Measurements from ENCODE around the gene IGSF8. TPM values are rescaled to one million over a fixed set of nuclear protein-coding genes. Genes with fewer than 3 reads are reported as not detected.

IGSF8 gene
- total RNA-seq, 1 donor from 2014 or later: 13.4 TPM

DNA sequence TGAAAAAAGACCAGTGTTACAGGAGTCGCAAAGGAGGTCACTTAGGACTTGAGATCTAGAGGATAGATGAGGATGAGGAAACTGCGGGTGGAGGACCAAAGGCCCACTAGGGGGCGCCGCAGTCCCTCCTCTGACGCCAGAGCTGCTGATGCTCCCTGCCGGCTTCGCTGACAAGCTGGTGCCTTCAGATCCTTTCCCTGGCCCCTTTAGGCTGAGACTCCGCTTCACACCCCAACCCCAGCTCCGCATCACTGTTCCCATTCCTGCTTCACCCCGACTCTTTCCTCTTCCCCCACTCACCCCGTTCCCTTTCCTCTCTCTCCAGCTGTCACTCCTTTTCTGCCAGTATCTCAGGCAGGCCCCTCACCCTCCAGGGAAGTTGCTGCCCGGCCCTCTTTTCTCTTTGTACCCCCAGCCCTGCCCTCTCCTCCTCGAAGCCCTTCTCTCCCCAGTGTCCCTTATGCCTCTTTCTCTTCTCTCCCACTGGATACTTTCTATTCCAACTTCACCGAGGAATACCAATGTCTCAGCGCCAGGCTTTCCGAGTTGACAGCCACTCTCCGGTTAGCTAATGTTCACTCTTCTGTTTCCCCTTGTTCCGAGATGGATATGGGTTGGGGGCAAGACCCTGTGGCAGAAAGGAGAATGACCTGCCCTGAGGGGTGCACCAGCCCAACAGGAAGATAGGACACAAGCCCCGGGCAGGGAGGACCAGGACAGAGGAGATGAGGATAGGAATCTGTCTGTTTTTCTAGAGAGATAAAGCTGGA lies 12.5 kb downstream of the IGSF8 start:
- DNase-seq: peak; percentile 85

DNA sequence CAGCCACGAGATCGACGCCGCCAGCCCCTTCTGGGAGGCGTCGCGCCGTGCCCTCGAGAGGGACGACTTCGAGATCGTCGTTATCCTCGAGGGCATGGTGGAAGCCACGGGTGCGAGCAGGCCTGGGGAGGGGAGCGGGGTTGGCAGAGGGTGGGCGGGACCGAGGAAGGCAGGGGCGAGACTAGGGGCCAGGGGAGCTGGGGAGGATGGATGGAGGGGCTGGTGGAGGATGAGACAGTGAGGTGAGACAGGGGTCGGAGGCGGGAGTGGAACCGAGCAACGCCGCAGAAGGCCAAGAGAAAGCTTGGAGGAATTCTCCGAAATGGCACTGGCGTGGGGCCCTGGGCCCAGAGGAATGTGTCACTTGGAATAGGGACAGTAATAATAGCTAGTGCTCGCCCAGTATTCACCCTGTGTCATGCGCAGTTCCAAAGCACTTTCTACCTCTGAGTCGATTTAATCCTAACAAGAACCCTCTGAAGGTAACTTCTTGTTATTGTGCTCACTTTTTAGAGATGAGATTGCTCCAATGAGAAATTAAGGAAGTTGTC lies 13.6 kb downstream of the IGSF8 start:
- no peak for DNase-seq

DNA sequence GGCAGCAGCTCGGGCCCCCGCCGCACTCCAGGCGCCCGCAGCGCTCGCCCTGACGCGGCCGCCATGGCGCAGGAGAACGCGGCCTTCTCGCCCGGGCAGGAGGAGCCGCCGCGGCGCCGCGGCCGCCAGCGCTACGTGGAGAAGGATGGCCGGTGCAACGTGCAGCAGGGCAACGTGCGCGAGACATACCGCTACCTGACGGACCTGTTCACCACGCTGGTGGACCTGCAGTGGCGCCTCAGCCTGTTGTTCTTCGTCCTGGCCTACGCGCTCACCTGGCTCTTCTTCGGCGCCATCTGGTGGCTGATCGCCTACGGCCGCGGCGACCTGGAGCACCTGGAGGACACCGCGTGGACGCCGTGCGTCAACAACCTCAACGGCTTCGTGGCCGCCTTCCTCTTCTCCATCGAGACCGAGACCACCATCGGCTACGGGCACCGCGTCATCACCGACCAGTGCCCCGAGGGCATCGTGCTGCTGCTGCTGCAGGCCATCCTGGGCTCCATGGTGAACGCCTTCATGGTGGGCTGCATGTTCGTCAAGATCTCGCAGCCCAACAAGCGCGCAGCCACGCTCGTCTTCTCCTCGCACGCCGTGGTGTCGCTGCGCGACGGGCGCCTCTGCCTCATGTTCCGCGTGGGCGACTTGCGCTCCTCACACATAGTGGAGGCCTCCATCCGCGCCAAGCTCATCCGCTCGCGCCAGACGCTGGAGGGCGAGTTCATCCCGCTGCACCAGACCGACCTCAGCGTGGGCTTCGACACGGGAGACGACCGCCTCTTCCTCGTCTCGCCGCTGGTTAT lies 14.2 kb downstream of the IGSF8 start:
- DNase-seq: peak; percentile 64

DNA sequence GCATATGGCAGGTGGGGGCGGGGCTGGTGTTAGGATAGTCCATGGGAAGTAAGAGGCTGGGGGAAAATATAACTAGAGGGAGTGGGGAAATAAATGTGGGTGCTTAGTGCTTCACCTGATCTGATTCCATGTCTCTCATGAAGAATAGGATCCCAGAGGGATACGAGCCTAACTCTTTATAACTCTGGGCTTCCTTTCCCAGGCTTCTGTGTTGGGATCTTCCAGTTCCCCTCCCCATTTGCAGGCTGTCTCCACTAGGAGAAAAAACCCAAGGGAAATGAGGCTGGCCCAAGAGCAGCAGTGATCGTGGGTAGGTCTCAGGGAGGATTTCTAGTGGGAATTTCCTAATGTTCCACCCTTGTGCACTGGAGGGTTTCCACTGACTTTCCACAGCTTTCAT lies 15.5 kb downstream of the IGSF8 start:
- DNase-seq: no peak

DNA sequence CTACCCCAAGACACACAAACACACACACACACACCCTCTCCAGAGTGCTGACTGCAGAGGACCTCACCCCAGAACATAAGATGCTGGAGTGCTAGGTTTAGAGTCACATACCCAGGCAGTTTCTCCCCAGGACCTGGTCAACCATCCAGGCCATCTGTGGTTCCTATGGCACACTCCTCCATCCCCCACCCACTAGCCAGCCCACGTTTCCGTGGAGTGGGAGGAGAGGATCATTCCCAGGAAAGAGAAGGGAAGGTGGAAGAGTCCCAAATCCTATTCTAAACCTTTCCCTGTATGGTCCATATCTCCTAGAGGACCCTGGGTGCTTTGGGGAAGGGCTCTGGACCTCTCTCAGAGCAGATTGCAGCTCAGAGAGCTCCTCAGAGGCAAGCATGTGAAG lies 15.9 kb downstream of the IGSF8 start:
- no peak for DNase-seq

DNA sequence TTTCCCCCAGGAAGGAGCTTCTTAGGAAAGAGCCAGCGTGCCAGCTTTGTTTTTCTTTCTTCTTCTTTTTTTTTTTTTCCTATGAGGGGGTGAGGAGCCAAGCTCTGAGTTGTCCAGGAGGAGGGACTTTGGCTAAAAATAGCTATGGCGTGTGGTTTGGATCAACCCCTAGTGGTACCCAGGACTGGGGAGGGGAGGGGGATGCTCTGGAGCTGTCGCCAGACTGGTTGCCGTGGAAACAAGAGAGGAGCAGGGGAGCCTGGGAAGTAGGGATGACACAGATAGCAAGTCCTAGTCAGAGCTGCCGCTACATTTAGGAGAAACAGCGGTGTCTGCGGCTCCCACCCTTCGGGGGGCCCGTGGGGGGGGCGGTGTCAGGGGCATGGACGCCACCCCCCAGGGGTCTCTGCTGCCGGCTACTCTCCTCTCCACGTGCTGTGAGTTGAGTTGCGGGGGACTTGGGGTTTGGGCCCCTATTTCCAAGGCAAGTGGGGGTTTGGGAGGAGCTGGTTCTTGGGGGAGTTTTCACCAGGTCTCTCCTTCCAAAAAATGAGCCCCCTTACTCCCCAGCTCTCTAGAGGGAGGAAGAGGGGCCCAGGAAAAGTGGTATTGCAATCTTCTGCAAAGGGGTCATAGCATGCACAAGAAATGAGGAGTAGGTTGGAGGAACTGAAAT lies 17.0 kb downstream of the IGSF8 start, which contains the start of gene KCNJ9:
KCNJ9 (plus strand) TSS at position 278 of the 676 bp plus-strand sequence. CDS start 2,493 bp downstream, outside the sequence.
- DNase-seq: no peak

DNA sequence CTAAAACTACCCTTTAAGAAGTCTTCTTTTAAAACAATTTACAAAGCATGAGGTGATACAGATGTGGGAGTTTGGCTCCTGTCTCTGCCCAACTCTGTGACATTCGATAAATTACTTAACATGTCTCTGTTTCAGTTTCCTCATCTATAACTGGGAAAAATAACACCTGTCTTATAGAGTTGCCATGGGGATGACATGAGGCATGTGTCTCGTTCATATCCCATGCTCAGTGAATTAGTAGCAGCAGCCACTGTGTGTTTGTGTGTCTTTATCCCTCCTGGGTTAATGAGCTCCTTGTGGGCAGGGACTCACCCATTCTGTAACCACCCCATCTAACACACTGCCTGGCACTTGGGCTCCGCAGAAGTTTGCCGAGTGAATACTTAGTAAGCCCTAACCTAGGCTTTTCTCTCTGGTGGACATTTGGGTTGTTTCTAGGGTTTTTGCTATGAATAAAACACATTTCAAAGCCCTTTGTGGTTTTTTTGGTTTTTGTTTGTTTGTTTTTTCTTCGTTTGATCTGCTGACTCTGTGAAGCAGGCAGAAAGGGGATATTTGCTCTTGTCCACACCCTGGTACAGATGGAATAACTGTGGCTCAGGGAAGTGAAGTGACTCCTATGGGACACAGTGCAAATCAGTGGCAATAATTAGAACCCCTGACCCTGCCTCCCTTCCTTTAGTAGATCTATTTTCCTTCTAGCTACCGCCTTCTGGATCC lies 17.9 kb downstream of the IGSF8 start:
- DNase-seq: no peak

DNA sequence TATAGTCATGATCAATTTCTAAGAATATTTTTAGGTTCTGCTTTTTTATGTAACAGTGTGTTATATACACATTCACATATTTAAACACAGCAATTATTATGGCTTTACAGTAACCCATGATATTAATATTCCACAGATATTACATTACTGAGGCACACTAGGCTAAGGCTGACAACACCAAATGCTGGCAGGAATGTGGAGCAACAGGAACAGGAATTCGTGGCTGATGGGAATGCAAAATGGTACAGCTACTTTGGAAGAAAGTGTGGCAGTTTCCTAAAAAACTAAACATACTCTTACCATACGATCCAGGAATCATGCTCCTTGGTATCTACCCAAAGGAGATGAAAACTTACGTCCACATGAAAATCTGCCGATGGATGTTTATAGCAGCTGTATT lies 19.0 kb downstream of the IGSF8 start:
- no peak for DNase-seq

DNA sequence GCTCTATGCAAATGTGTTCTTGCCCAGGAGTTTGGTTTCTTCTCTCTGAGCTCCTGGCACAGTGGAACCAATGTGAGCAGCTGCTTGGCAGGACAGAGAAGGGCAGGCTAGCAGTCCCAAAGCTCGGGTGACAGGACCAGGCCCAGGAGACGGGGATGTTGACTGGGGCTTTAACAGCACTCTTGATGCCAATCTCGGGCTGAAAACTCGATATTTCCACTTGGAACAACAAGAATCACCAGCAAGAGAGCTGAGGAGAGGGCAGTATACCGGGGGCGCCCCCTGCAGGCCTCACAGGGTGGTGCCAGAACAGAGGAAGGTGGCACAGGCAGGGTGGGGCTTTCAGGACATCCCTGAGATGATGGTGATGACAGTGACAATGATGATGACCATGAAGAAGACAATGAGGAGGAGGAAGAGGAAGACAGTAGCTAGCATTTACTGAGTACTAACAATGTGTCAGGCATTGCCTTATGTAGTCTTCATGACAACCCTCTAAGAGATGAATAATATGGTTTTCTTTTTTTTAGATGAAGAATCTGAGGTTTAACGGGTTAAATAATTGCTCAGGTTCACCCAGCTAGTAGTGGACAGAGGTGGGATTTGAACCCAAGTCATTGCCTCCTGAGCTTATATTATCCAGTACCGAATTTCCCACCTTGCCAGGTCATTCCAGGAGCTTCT lies 19.8 kb downstream of the IGSF8 start:
- DNase-seq: peak; percentile 46

DNA sequence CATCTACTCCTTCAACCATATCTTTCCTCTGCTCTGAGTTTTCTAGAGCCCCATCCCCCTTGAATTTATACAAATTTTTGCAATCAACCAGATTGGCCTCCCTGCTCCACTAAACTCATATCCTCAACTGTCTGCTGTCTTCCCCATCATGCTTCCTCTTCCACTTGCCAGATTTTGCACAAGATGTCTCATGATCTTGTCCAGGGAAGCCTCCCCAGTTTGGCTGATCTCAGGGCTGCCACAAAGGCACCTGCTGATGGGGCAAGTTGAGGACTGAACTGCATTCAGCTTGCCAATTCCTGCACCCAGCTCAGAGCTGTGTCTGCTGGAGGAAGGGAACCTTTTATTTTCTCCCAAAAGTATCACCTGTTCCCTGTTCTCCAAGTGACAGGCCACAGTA lies 20.9 kb downstream of the IGSF8 start:
- no peak for DNase-seq

DNA sequence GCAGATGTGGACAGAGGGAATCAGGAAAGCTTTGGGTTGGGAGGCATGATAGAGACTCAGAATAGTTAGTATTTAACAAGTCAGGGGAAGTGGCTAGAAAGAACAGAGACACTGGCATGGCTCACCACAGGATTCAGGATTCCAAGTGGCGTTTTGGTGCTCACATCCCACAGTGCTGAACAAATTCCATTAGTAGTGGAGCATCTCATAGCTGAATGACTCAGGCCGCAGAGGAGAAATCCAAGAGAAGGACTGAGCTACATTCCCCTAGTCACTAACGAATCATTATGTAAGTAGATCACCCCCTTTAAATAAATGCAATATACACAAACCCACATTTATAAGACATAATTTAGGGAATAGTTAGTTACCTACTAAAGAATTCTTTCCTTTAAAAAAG lies 22.1 kb downstream of the IGSF8 start:
- DNase-seq: no peak

DNA sequence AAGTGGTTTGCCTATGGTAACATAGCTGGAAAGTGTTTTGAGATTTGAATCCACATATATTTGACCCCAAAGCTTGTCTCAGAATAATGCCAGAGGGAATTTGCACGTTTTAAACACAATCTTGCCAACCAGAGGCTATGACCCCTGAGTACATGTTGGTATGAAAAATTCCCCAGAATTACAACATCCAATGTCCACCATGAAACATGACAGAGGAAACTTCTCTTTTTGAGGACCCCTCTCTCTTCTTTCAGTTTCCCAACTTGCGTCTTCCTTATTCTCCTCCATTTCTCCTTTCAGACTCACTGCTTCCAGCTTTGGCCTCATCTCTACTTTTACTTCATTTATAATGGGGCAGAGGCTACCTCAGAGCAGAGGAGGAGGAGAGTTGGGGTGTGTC lies 22.6 kb downstream of the IGSF8 start:
- no peak for DNase-seq

DNA sequence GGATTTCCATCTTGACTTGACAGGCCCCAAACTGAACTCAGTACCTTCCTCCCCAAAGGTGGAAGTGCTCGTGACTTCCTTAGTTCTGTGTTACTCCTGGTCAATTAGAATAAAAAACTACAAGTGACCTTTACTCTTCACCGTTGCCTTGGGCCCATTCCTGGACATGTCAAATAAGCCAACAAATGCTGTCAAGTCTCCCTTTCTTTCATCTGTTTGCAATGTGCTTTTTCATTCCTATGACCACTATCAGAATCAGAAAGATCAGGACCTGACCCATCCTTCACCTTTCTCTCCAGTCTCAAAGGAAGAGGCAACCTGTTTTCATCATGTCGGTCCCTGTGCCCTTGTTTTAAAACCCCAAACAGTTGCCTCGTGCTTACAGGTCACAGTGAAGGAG lies 23.6 kb downstream of the IGSF8 start:
- no peak for DNase-seq

DNA sequence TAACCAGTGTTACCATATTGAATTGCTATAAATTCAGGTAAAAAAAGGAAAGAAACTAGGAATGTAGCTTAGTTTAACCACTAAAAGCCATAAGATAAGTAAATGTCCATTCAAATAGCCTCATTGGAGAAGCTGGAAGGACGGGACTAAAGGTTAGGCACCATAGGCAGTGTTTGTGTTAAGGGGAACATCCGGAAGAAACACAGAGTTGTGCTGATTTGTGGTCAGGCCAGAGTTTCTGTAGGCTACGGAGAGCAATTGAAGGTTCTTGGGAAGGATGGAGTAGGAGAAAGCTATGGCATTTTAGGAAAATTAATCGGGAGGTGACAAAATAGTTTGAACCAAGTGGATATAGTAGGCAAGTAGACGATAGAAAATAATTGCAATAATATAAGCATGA lies 27.1 kb downstream of the IGSF8 start:
- no peak for DNase-seq

DNA sequence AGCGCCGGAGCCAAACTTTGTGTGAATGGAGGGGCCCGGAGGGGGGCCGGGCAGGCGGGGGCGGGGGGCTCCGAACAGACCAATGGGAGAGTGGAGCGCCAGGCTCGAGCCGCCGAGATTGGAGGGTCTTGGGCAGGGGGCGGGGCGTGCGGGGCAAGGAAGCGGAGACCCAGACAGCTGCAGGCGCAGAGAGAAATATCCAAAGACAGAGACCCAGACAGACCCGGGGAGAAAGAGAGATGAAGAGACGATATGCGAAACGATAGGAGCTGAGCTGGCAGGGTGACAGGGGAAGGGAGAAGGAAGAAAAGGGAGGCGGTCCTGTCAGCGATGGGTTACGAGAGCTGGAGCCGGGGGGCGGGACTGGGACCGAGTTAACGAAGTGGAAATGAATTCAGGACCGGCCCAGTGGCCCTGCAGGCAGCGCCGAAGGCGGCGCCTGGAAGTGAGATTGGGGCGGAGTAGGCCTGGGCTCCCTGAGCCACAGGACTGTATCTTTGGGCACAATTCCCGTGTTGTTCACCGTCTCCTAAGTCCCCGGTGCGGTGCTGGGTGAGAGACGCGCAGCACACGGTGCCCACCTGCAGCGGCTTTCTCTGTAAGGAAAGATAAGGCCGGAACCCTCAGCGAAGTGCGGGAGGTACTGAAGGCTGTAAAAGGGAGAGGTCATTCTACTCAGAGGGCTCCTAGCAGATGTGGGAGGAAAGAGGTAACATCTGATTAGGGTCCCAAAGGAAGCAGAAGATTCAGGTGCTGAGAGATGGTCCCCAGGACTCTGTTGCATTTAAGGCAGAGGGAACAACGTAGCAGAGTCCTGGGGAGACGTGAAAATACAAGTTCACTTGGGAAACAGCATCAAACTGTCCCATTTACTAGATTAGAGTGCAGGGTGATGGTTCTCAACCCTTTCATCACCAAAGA lies 27.9 kb downstream of the IGSF8 start:
- peak; percentile 62 for DNase-seq

DNA sequence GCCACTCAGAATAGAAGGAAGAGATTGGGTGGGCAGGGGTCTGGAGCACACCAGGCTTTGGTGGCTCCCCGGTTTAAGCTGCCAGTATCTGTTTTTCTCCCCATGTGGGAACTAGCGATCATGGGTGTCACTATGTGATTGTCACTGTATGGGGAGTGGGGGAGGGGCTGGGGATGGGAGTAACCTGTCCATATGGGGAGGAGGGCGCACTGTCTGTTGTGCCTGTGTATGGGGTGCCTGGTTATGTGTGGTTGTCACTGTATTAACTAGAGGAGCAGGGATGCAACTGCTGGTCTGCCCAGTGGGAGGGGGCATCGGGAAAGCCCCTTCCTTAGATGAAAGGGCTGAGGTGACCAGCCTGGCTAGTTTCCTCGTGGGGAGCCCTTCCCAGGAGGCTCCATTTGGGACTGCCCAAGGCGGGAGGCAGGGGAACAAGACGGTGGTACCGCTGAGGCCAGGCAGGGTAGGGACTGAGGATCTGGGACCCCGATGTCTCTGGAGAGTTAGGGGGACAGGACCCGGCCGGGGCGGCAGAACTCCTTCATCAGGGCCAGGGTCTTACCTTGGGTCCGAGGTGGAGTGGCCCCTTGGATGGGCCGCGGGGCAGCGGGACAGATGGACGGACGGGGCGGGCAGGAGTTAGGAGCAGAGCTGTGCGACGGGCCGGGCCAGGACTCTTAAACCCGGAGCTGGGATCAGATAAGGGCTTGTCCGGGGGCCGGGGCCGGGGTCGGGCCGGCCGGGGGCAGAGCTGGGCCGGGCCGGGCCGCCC lies 28.8 kb downstream of the IGSF8 start, which contains the start of gene KCNJ10:
KCNJ10 (minus strand) TSS at position 701 of the 772 bp plus-strand sequence. CDS start 27,628 bp downstream, outside the sequence.
- no peak for DNase-seq

DNA sequence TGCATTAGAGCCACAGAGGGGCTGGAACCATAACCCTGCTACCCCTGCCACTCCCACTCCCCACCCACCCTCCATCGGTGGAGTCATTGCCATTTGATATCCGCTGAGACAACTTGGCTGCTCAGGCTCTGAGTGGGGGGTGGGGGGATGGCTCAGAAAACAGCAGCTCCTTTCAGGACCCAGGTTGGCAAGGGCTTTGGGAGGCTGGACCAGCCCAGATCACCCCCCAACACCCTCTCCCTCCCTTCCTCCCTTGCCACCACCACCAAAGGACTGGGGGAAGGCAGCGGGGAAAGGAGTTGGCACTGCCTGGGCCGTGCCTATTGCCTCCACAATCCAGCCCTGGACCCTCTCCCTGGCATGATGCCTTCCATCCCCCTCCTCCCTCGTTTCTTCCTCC lies 30.2 kb downstream of the IGSF8 start:
- DNase-seq: no peak

DNA sequence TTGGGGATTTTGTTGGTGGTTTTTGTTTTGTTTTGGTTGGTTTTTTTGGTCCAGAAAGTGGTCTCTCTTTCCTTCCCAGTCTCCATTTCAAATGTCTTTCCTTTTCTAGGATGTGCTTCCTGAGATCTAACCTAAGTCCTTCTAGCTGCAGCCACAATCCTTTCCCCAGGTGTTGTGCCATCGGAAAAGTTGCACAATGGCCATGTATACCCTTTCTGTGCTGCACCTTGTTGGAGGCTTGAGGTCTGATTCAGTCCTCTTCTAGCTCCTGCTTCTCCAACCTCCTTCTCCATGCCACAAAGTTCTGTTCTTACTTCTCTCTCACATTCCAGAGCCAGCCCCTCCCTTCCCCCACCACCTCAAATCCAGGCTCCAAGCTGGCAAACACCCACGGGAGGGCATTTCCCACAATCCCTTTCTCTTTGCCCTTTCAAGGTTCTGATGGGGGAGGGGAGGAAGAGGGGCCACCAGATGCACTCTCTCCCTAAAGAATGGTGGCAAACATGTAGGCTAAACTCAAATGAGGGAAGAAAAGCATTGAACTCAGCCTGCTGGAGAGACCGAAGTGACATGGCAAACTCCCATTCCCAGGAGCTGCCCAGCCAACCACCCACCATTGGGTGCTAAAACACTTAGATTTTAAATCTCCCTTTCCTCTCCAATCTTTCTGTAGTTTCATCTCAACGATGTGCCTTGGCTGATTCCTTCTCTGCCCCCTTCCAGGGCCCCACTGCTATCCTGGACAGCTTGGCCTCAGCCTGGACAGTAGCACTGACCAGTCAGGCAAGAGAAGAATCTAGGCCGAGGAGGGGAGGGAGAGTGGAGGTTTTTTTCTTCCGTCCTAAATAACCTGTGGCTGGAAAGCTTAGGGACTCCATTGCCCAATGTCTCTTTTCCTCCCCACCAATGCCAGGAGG lies 31.3 kb downstream of the IGSF8 start:
- no peak for DNase-seq

DNA sequence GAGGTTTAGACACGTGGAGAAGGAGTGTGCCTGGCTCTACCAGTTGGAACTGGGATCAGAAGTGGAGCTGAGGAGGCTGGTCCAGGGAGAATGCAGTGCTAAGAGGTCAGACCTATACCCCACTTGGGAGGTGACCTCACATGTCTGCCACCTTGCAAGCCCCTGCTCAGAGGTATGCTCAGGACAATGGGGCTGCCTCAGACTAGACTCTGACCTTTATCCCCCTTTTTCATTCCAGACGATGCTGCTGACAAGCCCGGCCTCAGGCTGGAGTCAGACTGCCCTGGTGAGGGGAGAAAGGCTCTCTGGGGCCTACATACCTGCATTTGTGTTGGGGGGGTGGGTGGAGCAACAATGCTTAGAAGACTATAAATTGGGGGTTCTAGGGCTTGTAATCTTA lies 33.7 kb downstream of the IGSF8 start:
- no peak for DNase-seq
